ENCODE results near the gene STAM2. TPM values are rescaled to one million over a fixed set of nuclear protein-coding genes. Genes with fewer than 3 reads are reported as not detected.

The STAM2 gene
- 6.9 to 11.4 TPM (median 9.6 TPM) in 5 replicates for total RNA-seq (2022; extraction: Qiagen RNA extraction; ENCODE audit: low read depth)

GRCh38 chr2:152175368-152176112, at the start of gene STAM2:
TSS of gene STAM2 (minus strand) at chr2:152175763. CDS start at chr2:152175642, 121 bp downstream.

DNA sequence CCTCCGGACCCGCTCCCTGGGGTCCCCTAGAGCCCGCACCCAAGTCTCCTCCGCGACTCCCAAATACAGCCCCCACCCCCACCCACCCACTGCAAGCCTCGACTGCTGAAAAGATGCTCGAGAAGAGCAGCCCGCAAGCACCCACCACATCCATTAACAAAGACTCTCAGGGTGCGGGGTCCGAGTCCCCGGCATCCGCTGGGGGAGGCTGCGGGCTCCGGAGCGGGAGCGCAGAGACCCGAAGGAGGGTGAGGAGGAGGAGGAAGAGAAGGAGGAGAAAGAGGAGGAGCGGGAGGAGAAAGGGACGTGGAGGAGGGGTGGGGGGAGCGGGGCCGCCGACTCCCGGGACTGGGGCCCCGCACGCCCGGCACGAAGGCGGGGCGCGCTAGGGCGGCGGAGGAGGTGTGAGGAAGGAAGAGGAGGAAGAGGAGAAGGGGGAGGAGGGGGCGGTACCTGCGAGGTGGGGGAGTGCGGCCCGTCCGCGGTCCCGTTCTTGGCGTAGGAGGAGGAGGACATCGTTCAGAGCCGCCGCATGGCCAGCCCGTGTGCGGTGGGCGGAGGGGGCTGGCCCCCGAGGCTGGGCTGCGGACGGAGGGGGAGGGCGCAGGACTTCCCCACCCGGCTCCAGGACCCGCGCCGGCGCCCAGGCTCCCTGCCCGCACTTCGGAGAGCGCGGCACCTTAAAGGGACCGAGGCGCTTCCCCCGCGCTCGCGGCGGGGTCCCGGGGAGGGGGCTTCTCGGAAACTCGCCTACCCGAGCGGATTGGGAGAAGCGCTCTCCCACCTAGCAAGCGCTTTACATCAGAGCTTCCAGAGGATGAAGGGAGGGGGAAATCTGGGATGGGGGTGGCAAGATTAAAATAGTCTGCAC, 76.8 kb downstream of the STAM2 start, which contains the start of gene CACNB4:
Gene CACNB4, minus strand, starts transcription at position 549 of the 871 bp plus-strand sequence.

Other genes with a start within 250 kb of the STAM2 start
- gene CACNB4, start 76.7 kb downstream of the STAM2 start, total RNA-seq (2022; extraction: Qiagen RNA extraction; ENCODE audit: low read depth) = 0.06 to 0.16 TPM (median 0.07 TPM) in 3 of 5 replicates, not detected in the others
- gene FMNL2, start 159.4 kb upstream of the STAM2 start, total RNA-seq (2022; extraction: Qiagen RNA extraction; ENCODE audit: low read depth) = 19.0 to 32.7 TPM (median 30.5 TPM) in 5 replicates